Testis (tissue), 2 donors: ENCODE data around the gene NOP9.

Source experiments
- POLR2A ChIP-seq: fragments of 450-650 bp; IDR thresholded peaks from one replicate; pipeline ENCODE4 v1.6.1; 2017; ENCODE audit warnings: antibody characterized with exemption, mild to moderate bottlenecking, moderate library complexity
- TF ChIP-seq, protein P1 (sequence below), 3 experiments: fragments of 450-650 bp in 2 of 3; fragments of 200-600 bp in 1 of 3; sonication (generic) in 1 of 3; IDR thresholded peaks; one replicate each; pipeline ENCODE4 v1.5.1; 2016 to 2019; ENCODE audit warnings: antibody characterized with exemption in 3 of 3, mild to moderate bottlenecking in 2 of 3, moderate library complexity in 1 of 3

DNA sequence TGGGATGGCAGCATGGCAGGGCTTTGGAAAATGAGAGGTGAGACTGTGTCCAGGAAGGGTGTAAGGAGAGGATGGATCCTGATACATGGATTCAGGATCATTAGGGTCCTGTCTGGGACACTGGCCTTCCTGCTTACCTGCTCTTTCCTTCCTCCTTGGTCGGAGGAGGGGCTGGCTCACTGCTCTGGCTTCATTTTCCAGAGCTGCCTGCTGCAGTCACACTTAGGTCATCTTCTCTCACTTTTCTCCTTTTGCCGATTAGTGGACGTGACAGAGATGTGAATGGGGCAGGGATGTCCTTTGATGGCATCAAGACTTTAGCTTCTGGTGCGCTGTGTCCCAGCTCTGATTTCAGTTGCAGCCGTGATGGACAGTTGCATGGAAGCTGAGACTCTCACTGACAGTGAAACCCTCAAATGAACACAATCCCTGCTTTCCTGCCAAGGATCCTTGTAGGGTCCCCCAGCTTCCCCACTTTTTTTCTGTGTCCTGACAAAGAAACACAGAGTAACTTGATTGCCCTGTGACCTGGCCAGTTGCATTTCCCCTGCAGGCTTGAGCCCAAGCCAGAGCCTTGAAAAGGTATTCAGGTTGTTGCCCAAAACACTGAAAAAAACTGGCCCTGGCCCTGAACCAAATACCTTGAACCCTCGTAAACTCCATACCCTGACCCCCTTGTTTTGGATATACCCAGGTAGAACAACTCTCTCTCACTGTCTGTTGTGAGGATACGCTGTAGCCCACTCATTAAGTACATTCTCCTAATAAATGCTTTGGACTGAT is 8.9 kb downstream of the NOP9 start:
- TF ChIP-seq, protein P1, sequence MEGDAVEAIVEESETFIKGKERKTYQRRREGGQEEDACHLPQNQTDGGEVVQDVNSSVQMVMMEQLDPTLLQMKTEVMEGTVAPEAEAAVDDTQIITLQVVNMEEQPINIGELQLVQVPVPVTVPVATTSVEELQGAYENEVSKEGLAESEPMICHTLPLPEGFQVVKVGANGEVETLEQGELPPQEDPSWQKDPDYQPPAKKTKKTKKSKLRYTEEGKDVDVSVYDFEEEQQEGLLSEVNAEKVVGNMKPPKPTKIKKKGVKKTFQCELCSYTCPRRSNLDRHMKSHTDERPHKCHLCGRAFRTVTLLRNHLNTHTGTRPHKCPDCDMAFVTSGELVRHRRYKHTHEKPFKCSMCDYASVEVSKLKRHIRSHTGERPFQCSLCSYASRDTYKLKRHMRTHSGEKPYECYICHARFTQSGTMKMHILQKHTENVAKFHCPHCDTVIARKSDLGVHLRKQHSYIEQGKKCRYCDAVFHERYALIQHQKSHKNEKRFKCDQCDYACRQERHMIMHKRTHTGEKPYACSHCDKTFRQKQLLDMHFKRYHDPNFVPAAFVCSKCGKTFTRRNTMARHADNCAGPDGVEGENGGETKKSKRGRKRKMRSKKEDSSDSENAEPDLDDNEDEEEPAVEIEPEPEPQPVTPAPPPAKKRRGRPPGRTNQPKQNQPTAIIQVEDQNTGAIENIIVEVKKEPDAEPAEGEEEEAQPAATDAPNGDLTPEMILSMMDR (IDR thresholded peaks at IDR 0.05) = no peak
- no peak for TF ChIP-seq POLR2A
